ENCODE results near the gene ADSL. TPM values are rescaled to one million over a fixed set of nuclear protein-coding genes. Genes with fewer than 3 reads are reported as not detected.

ADSL gene
- total RNA-seq, 6 experiments from 2014 or later: 60.6 to 73.8 (median 70.9) TPM

GRCh38 chr22:40418366-40419201 is 72.3 kb downstream of the ADSL start:
- H3K9me3 Mint-ChIP-seq: no peaks in the 10 kb centered on the region; the same call in 1 of the 2 replicates
- peaks cover 11% of the 10 kb centered on the region; the same call in 1 of the 2 replicates for H3K4me1 Mint-ChIP-seq (ENCODE audit: low read depth)
- no peak for DNase-seq
- TF ChIP-seq CTCF (IDR thresholded peaks at IDR 0.05): no peak
- H3K27me3 Mint-ChIP-seq (ENCODE audit: insufficient read depth): peaks cover 12% of the 10 kb centered on the region
- peaks cover 24% of the 10 kb centered on the region for H3K36me3 Mint-ChIP-seq (ENCODE audit: low read depth)
- no peak overlapping the region for H3K4me3 Mint-ChIP-seq
- no peak overlapping the region for H3K27ac Mint-ChIP-seq

GRCh38 chr22:40419718-40420117 is 73.4 kb downstream of the ADSL start:
- TF ChIP-seq CTCF (IDR thresholded peaks at IDR 0.05): no peak
- H3K9me3 Mint-ChIP-seq: no peaks in the 10 kb centered on the region; the same call in 1 of the 2 replicates
- peaks cover 12% of the 10 kb centered on the region for H3K27me3 Mint-ChIP-seq (ENCODE audit: insufficient read depth)
- H3K36me3 Mint-ChIP-seq (ENCODE audit: low read depth): peaks cover 20% of the 10 kb centered on the region
- no peak overlapping the region for H3K4me3 Mint-ChIP-seq
- H3K27ac Mint-ChIP-seq: no peak overlapping the region
- no peak for DNase-seq
- peaks cover 7% of the 10 kb centered on the region; the same call in 1 of the 2 replicates for H3K4me1 Mint-ChIP-seq (ENCODE audit: low read depth)

- H3K27ac Mint-ChIP-seq: no peak overlapping the region
- H3K9me3 Mint-ChIP-seq: no peaks in the 10 kb centered on the region; the same call in 1 of the 2 replicates
- DNase-seq: no peak
- no peaks in the 10 kb centered on the region; the same call in 1 of the 2 replicates for H3K4me1 Mint-ChIP-seq (ENCODE audit: low read depth)
- H3K4me3 Mint-ChIP-seq: no peak overlapping the region
- peaks cover 25% of the 10 kb centered on the region for H3K36me3 Mint-ChIP-seq (ENCODE audit: low read depth)
- peaks cover 10% of the 10 kb centered on the region for H3K27me3 Mint-ChIP-seq (ENCODE audit: insufficient read depth)
- no peak for TF ChIP-seq CTCF (IDR thresholded peaks at IDR 0.05)
Measured at GRCh38 chr22:40420341-40421081, 74.2 kb downstream of the ADSL start.

- H3K4me1 Mint-ChIP-seq (ENCODE audit: low read depth): no peaks in the 10 kb centered on the region
- H3K9me3 Mint-ChIP-seq: no peaks in the 10 kb centered on the region; the same call in 1 of the 2 replicates
- H3K27me3 Mint-ChIP-seq (ENCODE audit: insufficient read depth): peaks cover 10% of the 10 kb centered on the region
- peaks cover 22% of the 10 kb centered on the region for H3K36me3 Mint-ChIP-seq (ENCODE audit: low read depth)
- H3K27ac Mint-ChIP-seq: no peak overlapping the region
- TF ChIP-seq CTCF (IDR thresholded peaks at IDR 0.05): no peak
- H3K4me3 Mint-ChIP-seq: no peak overlapping the region
- DNase-seq: no peak
Measured at GRCh38 chr22:40421082-40421350, 74.7 kb downstream of the ADSL start.

- DNase-seq: no peak
- Mint-ChIP-seq H3K4me3 (no peak overlapping the region), H3K27me3 (ENCODE audit: insufficient read depth) (peaks cover 10% of the 10 kb centered on the region), H3K27ac (no peak overlapping the region), H3K9me3 (no peaks in the 10 kb centered on the region), H3K4me1 (ENCODE audit: low read depth) (no peaks in the 10 kb centered on the region), H3K36me3 (ENCODE audit: low read depth) (peaks cover 13% of the 10 kb centered on the region; the same call in 1 of the 2 replicates)
- TF ChIP-seq CTCF (IDR thresholded peaks at IDR 0.05): no peak
Measured at GRCh38 chr22:40421941-40422340, 75.6 kb downstream of the ADSL start.
